ENCODE measurements around the gene MTX2. TPM values are rescaled to one million over a fixed set of nuclear protein-coding genes. Genes with fewer than 3 reads are reported as not detected.

MTX2 gene
- total RNA-seq, 4 donors from 2014 or later, result 28.1 to 32.1 (median 31.3) TPM

GRCh38 chr2:176317199-176317598, 48.0 kb downstream of the MTX2 start:
- Histone ChIP-seq H3K27ac (no peak overlapping the region), H3K27me3 (no peaks in the 10 kb centered on the region), H3K4me3 (no peak overlapping the region), H3K36me3 (no peaks in the 10 kb centered on the region), H3K4me1 (no peaks in the 10 kb centered on the region), H3K9me3 (no peaks in the 10 kb centered on the region)
- DNase-seq, result no peak
- TF ChIP-seq CTCF (IDR thresholded peaks at IDR 0.05) (no peak), POLR2A (IDR thresholded peaks at IDR 0.05) (no peak)
- intact Hi-C loops (cut with DNase I; ENCODE audit: low total_unique reads), result no loop called here

GRCh38 chr2:176317623-176318065, 48.4 kb downstream of the MTX2 start:
- no peaks in the 10 kb centered on the region for H3K36me3 ChIP-seq
- no peak overlapping the region for H3K27ac ChIP-seq
- H3K4me1 ChIP-seq, result no peaks in the 10 kb centered on the region
- intact Hi-C loops (cut with DNase I; ENCODE audit: low total_unique reads), result no loop called here
- H3K4me3 ChIP-seq, result no peak overlapping the region
- H3K9me3 ChIP-seq, result no peaks in the 10 kb centered on the region
- no peak for TF ChIP-seq CTCF (IDR thresholded peaks at IDR 0.05)
- no peak for TF ChIP-seq POLR2A (IDR thresholded peaks at IDR 0.05)
- no peak for DNase-seq
- H3K27me3 ChIP-seq, result no peaks in the 10 kb centered on the region

GRCh38 chr2:176321916-176322315, 52.7 kb downstream of the MTX2 start:
- TF ChIP-seq CTCF (IDR thresholded peaks at IDR 0.05) (no peak), POLR2A (IDR thresholded peaks at IDR 0.05) (no peak)
- intact Hi-C loops (cut with DNase I; ENCODE audit: low total_unique reads), result no loop called here
- Histone ChIP-seq H3K9me3 (no peaks in the 10 kb centered on the region), H3K27ac (no peak overlapping the region), H3K36me3 (no peaks in the 10 kb centered on the region), H3K4me3 (no peak overlapping the region), H3K4me1 (no peaks in the 10 kb centered on the region), H3K27me3 (no peaks in the 10 kb centered on the region)
- no peak for DNase-seq

- intact Hi-C loops (cut with DNase I; ENCODE audit: low total_unique reads), result no loop called here
Observed at GRCh38 chr2:176324862-176325261, 55.6 kb downstream of the MTX2 start.

GRCh38 chr2:176325732-176326131, 56.5 kb downstream of the MTX2 start:
- intact Hi-C loops (cut with DNase I; ENCODE audit: low total_unique reads), result no loop called here
- no peak overlapping the region for H3K4me3 ChIP-seq
- H3K4me1 ChIP-seq, result no peaks in the 10 kb centered on the region
- no peaks in the 10 kb centered on the region for H3K27me3 ChIP-seq
- no peaks in the 10 kb centered on the region for H3K36me3 ChIP-seq
- no peak for DNase-seq
- TF ChIP-seq POLR2A (IDR thresholded peaks at IDR 0.05) (no peak), CTCF (IDR thresholded peaks at IDR 0.05) (no peak)
- H3K9me3 ChIP-seq, result no peaks in the 10 kb centered on the region
- H3K27ac ChIP-seq, result no peak overlapping the region

More at GRCh38 chr2:176324862-176325261, 55.6 kb downstream of the MTX2 start:
- Histone ChIP-seq H3K4me3 (no peak overlapping the region), H3K27me3 (no peaks in the 10 kb centered on the region), H3K4me1 (no peaks in the 10 kb centered on the region), H3K27ac (no peak overlapping the region), H3K36me3 (no peaks in the 10 kb centered on the region), H3K9me3 (no peaks in the 10 kb centered on the region)
- DNase-seq, result no peak
- no peak for TF ChIP-seq CTCF (IDR thresholded peaks at IDR 0.05)
- no peak for TF ChIP-seq POLR2A (IDR thresholded peaks at IDR 0.05)
